HEK293 (cell line): ENCODE data around the gene GPR107.

Experiments used
- CTCF ChIA-PET: fragments of 350-600 bp; formaldehyde crosslinking; extraction: SDS; loops from one replicate; lab custom pipeline; 2021; ENCODE audit warnings: antibody characterized with exemption; lab: Yijun Ruan, JAX
- POLR2A ChIA-PET: fragments of 300-600 bp; formaldehyde crosslinking; extraction: SDS; loops from one replicate; lab custom pipeline; 2020; ENCODE audit warnings: antibody characterized with exemption, inconsistent platforms; lab: Yijun Ruan, JAX
- H3K27ac ChIP-seq: fragments of 200-500 bp; sonication (Bioruptor generic); 2 replicates; pipeline ENCODE4 v1.5.1; 2014; ENCODE audit warnings: low read depth, low read length, control low read depth, inconsistent platforms; ENCODE audit errors: extremely low read depth
- H3K36me3 ChIP-seq, 2 experiments: fragments of 200-500 bp in 1 of 2; sonication (Bioruptor generic) in 1 of 2; 1 replicate in 1 of 2; 2 replicates in 1 of 2; pipeline ENCODE4 v1.5.1; 2014 to 2017; ENCODE audit warnings: inconsistent platforms in 2 of 2, low read length in 2 of 2; ENCODE audit not compliant: control insufficient read depth in 2 of 2, insufficient read depth in 1 of 2
- H3K4me1 ChIP-seq: fragments of 200-500 bp; sonication (Bioruptor generic); 2 replicates; pipeline ENCODE4 v1.5.1; 2014; ENCODE audit warnings: mild to moderate bottlenecking, low read length, inconsistent platforms; ENCODE audit not compliant: control insufficient read depth, insufficient read depth
- H3K4me3 ChIP-seq: 2 replicates; pipeline ENCODE4 v1.5.1; 2011; ENCODE audit warnings: low read depth, mild to moderate bottlenecking, control low read depth, low read length, moderate library complexity
- H3K9me3 ChIP-seq: fragments of 200-500 bp; sonication (Bioruptor generic); 2 replicates; pipeline ENCODE4 v1.5.1; 2014; ENCODE audit warnings: low read depth, low read length, inconsistent platforms; ENCODE audit not compliant: control insufficient read depth, insufficient read depth
- GLI2 ChIP-seq: fragments of 450-650 bp; formaldehyde crosslinking; IDR thresholded peaks from 2 replicates; pipeline ENCODE4; 2017; ENCODE audit warnings: missing biosample characterization, missing genetic modification characterization, low read depth, borderline replicate concordance
- PRDM10 ChIP-seq: fragments of 450-650 bp; formaldehyde crosslinking; IDR thresholded peaks from 2 replicates; pipeline ENCODE4 v1.5.1; 2016; ENCODE audit warnings: missing biosample characterization, missing genetic modification characterization
- SCRT1 ChIP-seq: fragments of 450-650 bp; formaldehyde crosslinking; IDR thresholded peaks from 2 replicates; pipeline ENCODE4 v1.5.1; 2016; ENCODE audit warnings: missing biosample characterization, missing genetic modification characterization, borderline replicate concordance
- SCRT2 ChIP-seq: fragments of 450-650 bp; formaldehyde crosslinking; IDR thresholded peaks from 2 replicates; pipeline ENCODE4 v1.5.1; 2016; ENCODE audit warnings: missing biosample characterization, missing genetic modification characterization
- TCF7L2 ChIP-seq: IDR thresholded peaks from 2 replicates; pipeline ENCODE4 v1.6.1; 2011; ENCODE audit warnings: low read depth, mild to moderate bottlenecking, inconsistent platforms, low read length, moderate library complexity, borderline replicate concordance
- YY1 ChIP-seq: fragments of 450-650 bp; formaldehyde crosslinking; IDR thresholded peaks from 2 replicates; pipeline ENCODE4 v1.5.1; 2018; ENCODE audit warnings: missing biosample characterization, missing genetic modification characterization
- YY2 ChIP-seq: fragments of 450-650 bp; formaldehyde crosslinking; IDR thresholded peaks from 2 replicates; pipeline ENCODE4 v1.5.1; 2016; ENCODE audit warnings: missing biosample characterization, missing genetic modification characterization
- ZBTB17 ChIP-seq: fragments of 450-650 bp; formaldehyde crosslinking; IDR thresholded peaks from 2 replicates; pipeline ENCODE4 v1.5.1; 2016; ENCODE audit warnings: missing biosample characterization, missing genetic modification characterization
- ZNF280D ChIP-seq: fragments of 450-650 bp; formaldehyde crosslinking; IDR thresholded peaks from 2 replicates; pipeline ENCODE4 v1.5.1; 2016; ENCODE audit warnings: missing biosample characterization, missing genetic modification characterization
- ZNF302 ChIP-seq: fragments of 450-650 bp; formaldehyde crosslinking; IDR thresholded peaks from 2 replicates; pipeline ENCODE4 v1.5.1; 2016; ENCODE audit warnings: missing biosample characterization, missing genetic modification characterization, low read depth
- ZNF354C ChIP-seq: fragments of 450-650 bp; formaldehyde crosslinking; IDR thresholded peaks from 2 replicates; pipeline ENCODE4 v1.5.1; 2016; ENCODE audit warnings: missing biosample characterization, missing genetic modification characterization, low read depth, borderline replicate concordance
- ZNF391 ChIP-seq: fragments of 450-650 bp; formaldehyde crosslinking; IDR thresholded peaks from 2 replicates; pipeline ENCODE4 v1.5.1; 2016; ENCODE audit warnings: low read depth, missing biosample characterization, missing genetic modification characterization, borderline replicate concordance
- ZNF488 ChIP-seq: fragments of 450-650 bp; formaldehyde crosslinking; IDR thresholded peaks from 2 replicates; pipeline ENCODE4 v1.5.1; 2016; ENCODE audit warnings: missing biosample characterization, missing genetic modification characterization
- ZNF677 ChIP-seq: fragments of 450-650 bp; IDR thresholded peaks from 2 replicates; pipeline ENCODE4 v1.5.0; 2018; ENCODE audit warnings: missing biosample characterization, mild to moderate bottlenecking, missing genetic modification characterization, moderate library complexity
- ZSCAN16 ChIP-seq: fragments of 450-650 bp; formaldehyde crosslinking; IDR thresholded peaks from 2 replicates; pipeline ENCODE4 v1.5.1; 2016; ENCODE audit warnings: missing biosample characterization, missing genetic modification characterization

GPR107 gene

GRCh38 chr9:130174920-130175321 lies 121.2 kb downstream of the GPR107 start:
- H3K27ac ChIP-seq, result no peak overlapping the region
- H3K4me1 ChIP-seq, result peaks cover 7% of the 10 kb centered on the region
- ChIA-PET POLR2A (interaction anchor here (0.6 kb wide), 1 partner anchor 10 kb away, joined by 3 read pairs; no protein-coding TSS in a partner anchor), CTCF (interaction anchor here (0.6 to 1.9 kb wide), 5 partner anchors 12 to 146 kb away, joined by 3 to 8 read pairs (median 4); no protein-coding TSS in a partner anchor)
- H3K9me3 ChIP-seq, result no peaks in the 10 kb centered on the region
- no peaks in the 10 kb centered on the region for H3K36me3 ChIP-seq
- no peak for TF ChIP-seq YY1 (tag by site-specific recombination)
- no peak for TF ChIP-seq ZNF354C (tag by site-specific recombination)
- TF ChIP-seq ZNF677 (tag by site-specific recombination), result no peak
- TF ChIP-seq, all 188 proteins: peak for 0
- H3K4me3 ChIP-seq, result no peak overlapping the region

- TF ChIP-seq TCF7L2, result no peak
- TF ChIP-seq GLI2 (tag by site-specific recombination), result no peak
- no peak for TF ChIP-seq ZBTB17 (tag by site-specific recombination)
- no peak for TF ChIP-seq YY2 (tag by site-specific recombination)
- no peak for TF ChIP-seq SCRT1 (tag by site-specific recombination)
- ChIA-PET CTCF (no interaction called here), POLR2A (no interaction called here)
- no peaks in the 10 kb centered on the region for H3K9me3 ChIP-seq
- peaks cover 0 to under 1% of the 10 kb centered on the region in 2 experiments; a peak in 1 of 3 replicates for H3K36me3 ChIP-seq
- H3K4me1 ChIP-seq, result peaks cover 7% of the 10 kb centered on the region
- H3K4me3 ChIP-seq, result no peak overlapping the region
- H3K27ac ChIP-seq, result no peak overlapping the region
These were observed 121.6 kb downstream of the GPR107 start for GRCh38 chr9:130175355-130175754.

GRCh38 chr9:130176760-130177159 lies 123.1 kb downstream of the GPR107 start:
- no peak for TF ChIP-seq SCRT2
- no peak for TF ChIP-seq ZNF488 (tag by site-specific recombination)
- no peak for TF ChIP-seq ZNF391 (tag by site-specific recombination)
- TF ChIP-seq PRDM10, result peak; percentile 83
- no peak for TF ChIP-seq ZNF280D (tag by site-specific recombination)
- TF ChIP-seq YY1 (tag by site-specific recombination), result no peak
- TF ChIP-seq ZSCAN16 (tag by site-specific recombination), result no peak
- TF ChIP-seq ZNF302 (tag by site-specific recombination), result no peak
- CTCF ChIA-PET, result interaction anchor here (0.7 kb wide), 1 partner anchor 1579 kb away, joined by 3 read pairs; no protein-coding TSS in a partner anchor
- H3K36me3 ChIP-seq, result peaks cover 0 to 8% of the 10 kb centered on the region in 2 experiments; a peak in 1 of 3 replicates

More at GRCh38 chr9:130176760-130177159, 123.1 kb downstream of the GPR107 start:
- Histone ChIP-seq H3K9me3 (no peaks in the 10 kb centered on the region), H3K4me3 (no peak overlapping the region), H3K27ac (no peak overlapping the region), H3K4me1 (peaks cover 7% of the 10 kb centered on the region)
- POLR2A ChIA-PET, result interaction anchor here (0.6 to 1.6 kb wide), 2 partner anchors 13 to 17 kb away, joined by 4 read pairs; no protein-coding TSS in a partner anchor
